HG02973 (cell line): ENCODE measurements around the gene PUS3.

Source experiments
- ATAC-seq: cut with Tn5 transposase; IDR thresholded peaks from one replicate; pipeline ENCODE4 v1.9.1; 2021; ENCODE audit warnings: moderate library complexity; ENCODE audit not compliant: unreplicated experiment

Gene PUS3

DNA sequence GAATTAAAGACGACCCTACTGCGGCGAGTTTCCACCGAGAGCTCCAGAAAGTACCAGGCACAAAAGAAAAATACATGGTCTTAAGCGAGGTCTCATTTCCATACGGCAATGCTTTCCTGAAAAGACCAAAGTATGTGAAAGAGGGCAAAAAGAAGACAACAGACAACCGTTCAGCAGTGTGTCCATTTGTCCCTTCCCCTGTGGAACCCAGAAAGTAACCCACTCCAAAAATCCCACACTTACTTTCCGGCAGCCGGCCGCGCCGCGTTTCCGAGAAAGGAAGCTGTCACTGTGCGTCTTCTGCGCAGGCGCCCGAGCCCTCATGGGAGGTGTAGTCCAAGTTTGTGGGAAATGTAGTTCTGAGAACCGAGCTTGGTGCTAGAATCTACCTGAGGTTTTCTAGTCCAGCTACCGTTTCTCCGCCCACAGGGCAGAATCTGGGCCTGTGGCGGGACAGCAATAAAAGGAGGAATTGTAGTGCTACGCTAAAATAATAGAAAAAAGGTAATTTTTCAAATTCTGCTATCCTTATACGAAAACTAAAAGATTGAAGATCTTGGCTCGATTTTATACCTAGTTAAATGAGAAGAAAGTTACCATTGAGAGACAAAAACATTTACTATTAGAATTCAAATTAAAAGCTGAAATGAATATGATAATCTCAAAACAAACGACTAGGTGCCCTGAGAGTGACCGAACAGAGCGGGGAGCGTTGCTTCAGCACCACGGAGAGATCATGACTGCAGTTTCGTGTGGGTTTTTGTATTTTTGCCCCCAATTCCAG lies at the start of gene PUS3:
TSS of gene PUS3 (minus strand) at position 280 of the 784 bp plus-strand sequence. CDS start 6,922 bp downstream, outside the sequence.
- peak; percentile 99 for ATAC-seq

- no peak for ATAC-seq
Measured at GRCh38 chr11:125952559-125952958, 49.6 kb upstream of the PUS3 start.

DNA sequence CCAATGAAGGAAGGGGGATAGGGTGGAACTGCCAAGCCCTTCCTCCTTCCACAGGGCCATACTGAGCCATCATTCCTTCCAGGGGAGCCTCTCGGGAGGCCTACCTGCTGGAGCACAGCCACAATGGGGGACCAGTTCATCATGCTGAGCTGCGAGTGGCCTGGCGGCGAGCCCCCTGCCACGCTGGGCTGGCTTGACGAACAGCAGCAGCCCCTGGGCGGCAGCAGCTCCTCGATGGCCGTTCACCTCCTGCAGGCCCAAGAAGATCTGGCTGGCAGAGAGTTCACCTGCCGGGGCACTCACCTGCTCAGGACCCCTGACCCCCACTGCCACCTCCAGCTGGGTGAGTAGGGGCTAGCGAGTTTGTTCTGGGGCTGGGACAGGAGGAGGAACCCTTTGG lies 48.7 kb upstream of the PUS3 start:
- no peak for ATAC-seq

GRCh38 chr11:125950696-125951651 lies 48.0 kb upstream of the PUS3 start:
- no peak for ATAC-seq

- ATAC-seq, result no peak
Measured at GRCh38 chr11:125950178-125950490, 47.1 kb upstream of the PUS3 start.

DNA sequence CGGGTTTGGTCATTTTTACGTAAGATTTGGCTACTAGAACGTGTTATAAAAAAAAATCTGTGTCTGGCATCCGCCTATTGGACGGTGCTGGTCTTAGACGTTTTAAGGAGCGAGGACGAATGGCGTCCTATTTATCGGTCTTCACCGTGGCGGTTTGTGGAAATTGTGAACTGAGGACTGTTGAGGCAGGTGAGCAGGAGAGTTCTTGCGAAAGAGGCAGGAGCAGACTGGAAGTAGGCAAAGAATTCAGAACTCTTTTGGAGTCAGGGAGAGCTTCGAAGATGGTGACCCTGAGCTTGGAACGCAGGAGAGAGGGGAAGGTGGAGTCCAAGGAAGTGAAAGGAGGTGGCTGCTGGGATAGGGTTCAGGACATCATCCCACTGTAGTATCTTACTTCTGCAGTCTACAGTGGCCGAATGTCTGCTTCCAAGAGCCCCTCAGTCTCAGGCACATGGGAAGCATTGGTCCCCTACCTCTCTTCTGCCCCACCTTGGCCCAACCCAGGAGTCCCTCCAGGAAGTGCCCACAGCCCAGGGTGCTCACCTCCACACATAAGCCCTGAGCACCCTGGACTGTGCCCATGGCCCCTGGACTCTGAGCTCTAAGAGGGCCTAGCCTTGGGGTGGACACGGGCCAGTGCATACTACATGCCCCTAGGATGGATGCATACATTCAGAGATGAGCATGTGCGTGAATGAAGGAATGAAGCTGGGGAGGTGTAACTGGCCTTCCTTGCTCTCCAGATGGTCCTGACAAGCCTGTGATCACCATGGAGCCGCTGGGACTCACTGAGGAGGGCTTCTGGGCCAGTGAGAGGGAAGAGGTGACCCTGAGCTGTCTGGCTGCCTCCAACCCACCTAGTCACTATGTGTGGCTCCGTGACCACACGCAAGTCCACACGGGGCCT lies 46.5 kb upstream of the PUS3 start:
- ATAC-seq, result no peak

DNA sequence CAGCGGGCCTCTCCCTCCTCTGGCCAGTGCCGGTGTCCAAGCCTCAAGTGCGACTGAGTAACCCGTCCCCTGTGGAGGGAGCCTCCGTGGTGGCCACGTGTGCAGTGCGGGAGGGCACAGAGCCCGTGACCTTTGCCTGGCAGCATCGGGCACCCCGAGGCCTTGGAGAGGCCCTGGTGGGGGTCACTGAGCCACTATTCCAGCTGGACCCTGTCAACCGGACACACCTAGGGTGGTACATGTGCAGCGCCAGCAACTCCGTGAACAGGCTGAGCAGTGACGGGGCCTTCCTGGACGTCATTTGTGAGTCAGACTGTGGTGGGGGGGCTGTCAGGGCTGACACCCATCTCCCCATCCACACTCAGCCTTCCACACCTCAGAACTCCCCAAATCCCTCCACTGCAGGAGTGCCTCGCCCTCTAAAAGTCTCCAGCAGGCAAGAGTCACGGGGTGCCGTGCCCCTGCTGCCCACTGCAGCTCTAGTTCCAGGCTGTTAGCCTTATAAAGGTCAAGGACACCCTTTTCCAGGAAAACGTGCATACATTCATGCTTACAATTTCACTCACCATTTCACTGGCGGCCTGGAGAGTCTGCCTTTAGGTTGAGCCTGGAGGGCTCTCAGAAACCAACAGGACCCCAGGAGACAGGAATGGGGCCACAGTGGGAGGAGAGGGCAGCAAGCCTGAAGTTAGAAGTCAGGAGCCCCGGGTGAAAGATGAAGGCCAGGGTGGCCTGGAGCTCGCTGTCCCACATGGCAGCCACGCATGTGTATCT lies 45.5 kb upstream of the PUS3 start:
- ATAC-seq, result no peak

DNA sequence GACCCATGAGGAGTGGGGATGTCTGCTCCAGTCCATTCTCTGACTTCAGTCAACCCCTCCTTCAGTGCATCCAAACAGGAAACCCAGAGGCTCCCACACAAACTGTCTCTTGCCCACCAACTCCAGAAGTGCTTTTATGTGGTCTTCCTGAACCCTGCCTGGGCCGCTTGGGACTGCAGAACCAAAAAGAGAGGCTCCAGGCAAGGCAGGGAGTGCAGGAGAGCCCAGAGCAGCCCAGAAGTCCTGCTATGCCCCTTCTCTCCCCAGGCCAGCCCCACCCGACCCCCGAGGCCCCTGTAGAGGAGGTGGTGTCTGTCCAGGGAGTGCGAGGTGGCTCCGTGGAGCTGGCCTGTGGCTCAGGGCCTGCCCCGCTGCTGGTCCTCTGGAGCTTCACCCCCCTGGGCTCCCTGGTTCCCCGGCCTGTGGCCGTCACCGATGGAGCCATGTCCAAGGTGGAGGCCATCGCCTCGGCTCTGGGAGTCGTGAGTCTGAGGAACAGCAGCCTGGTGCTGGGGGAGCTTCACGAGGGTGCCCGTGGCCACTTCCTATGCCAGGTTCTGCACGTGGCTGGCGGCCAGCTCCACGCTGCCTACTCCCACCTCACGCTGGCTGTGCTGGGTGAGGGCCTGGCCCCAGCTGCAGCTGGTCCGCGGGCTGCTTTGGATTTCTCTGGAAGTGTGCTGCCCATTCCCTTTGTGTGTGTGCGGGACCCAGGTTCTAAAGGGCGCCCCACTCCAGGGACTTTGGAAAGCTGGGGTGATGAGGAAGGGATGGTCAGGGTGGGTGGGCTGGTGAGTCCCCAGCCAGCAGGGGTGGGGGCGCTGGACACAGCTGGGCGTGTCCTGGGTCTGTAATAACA lies 44.6 kb upstream of the PUS3 start:
- no peak for ATAC-seq

- ATAC-seq, result no peak
Measured at GRCh38 chr11:125946712-125947418, 43.9 kb upstream of the PUS3 start.

DNA sequence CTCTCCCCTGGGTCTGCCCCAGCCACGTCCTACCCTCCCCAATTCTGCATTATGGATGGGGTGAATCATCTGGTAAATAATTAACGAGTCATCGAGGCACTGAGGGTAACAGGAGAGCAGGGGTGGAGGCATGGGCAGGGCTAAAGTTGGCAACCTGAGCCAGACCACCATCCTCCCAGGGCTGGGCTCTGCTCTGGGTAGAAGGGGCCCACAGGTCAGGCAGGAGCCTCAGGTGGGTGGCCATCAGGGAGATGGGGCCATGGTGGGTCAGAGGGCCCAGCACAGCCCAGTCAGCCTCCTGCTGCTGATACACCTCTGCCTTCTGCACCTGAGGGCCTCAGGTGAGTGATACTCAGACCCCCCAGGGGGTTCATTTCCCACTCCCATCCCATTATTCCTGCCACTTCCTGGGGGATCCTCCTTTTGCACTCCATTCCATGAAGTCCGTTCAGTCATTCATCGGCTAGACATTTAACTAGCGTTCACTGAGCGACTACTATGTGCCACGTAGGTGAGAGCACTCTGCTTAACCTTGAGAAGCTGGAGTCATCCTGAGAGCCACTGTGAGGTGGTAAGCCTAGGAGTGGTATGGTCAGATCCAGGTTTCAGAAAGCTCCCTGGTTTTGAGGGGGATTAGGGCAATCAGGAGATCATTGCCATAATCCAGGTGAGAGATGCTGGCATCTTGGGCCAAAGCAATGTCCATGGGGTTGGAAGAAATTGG lies 43.0 kb upstream of the PUS3 start, which contains the start of gene VSIG10L2:
TSS of gene VSIG10L2 (plus strand) at position 248 of the 724 bp plus-strand sequence. CDS start at position 260, 12 bp downstream.
- ATAC-seq, result no peak

DNA sequence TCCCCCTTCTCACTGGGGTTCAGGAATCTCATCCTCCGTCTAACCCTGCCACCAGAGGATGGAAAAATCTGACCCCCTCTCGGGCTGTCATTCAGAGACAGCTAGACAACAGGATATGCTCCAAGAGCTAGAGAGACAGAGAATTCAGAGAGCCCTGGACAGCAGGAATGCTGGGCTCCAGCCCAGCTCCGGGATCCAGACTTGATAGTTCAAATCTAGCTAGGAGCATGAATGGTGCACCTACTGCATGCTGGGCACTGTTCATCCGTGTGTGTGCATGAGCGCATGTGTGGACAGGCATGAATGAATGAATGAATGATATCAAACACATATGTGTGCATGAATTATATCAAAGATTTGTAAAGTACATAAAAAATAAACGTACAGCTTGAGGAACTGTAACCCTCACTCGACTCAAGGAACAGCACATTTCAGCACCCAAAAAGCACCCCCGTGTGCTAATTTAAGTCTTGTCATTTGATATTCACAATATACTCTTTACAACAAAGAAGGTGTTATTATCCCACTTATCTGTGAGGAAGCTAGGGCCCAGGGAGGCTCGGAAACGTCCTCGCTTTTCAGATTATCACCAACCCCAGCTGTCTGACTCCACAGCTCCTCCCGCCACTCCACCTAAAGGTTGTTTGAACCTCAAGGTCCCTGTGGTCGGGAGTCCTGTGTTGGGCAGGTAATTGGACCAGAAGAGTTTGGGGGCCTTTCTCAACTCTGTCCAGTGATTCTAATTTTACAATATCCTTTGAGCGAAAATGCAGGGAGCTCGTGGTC lies 42.2 kb upstream of the PUS3 start:
- no peak for ATAC-seq

DNA sequence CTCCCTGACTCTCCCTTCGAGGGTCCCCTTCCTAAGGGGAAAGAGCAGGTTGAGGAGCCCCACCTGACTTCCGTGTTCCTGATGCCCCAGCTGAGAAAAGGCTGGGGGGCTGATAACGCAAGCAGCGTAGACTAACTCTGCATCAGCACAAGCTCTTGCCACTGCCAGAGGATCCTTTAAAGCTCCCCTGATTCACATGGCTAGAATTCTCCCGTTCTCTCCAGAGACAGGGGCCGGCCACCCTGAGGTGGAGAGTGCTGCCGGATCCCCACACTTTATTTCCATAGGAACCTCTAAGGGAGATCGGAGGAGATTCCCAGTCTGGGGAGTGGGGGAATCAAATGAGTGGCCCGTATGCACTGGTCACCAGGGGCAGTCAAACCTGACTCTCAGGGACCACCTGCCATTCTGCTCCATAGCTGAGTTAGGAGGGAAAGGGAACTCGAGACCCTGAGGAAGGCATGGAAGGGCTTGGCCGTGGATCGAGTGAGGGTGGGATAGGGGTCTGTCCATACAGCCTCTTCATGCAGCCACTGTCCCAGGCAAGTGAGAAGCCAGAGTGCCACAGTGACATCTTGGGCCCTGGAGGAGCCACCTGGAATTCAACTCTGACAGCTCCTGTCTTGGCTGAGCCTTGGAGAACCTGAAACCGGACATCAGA lies 41.5 kb upstream of the PUS3 start:
- ATAC-seq, result no peak

GRCh38 chr11:125943661-125944349 lies 40.8 kb upstream of the PUS3 start:
- no peak for ATAC-seq

GRCh38 chr11:125942771-125943428 lies 39.9 kb upstream of the PUS3 start:
- no peak for ATAC-seq
